GM18511 (cell line): ENCODE measurements around the gene RFX3.

Experiments
- ATAC-seq: cut with Tn5 transposase; IDR thresholded peaks from one replicate; pipeline ENCODE4 v1.9.1; 2021; ENCODE audit warnings: mild to moderate bottlenecking, moderate library complexity; ENCODE audit not compliant: unreplicated experiment

The RFX3 gene

DNA sequence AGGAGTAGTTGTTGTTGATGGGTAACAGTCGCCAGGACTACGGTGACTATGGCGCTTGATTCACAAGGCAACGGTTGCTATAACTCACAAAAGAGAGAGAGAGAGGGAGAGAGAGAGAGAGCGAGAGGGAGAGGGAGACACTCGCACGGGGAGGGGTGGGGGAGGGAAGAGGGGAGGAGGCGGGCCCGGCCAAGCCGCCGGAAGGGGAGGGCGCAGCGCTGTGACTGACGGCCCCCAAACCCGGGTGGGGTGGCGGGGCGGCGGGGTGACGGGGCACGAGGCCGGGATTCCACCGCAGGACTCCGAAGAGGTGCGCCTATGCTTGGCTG, at the start of gene RFX3:
TSS of gene RFX3 (minus strand) at position 166 of the 329 bp plus-strand sequence. CDS start 130,413 bp downstream, outside the sequence.
- peak; percentile 52 for ATAC-seq

DNA sequence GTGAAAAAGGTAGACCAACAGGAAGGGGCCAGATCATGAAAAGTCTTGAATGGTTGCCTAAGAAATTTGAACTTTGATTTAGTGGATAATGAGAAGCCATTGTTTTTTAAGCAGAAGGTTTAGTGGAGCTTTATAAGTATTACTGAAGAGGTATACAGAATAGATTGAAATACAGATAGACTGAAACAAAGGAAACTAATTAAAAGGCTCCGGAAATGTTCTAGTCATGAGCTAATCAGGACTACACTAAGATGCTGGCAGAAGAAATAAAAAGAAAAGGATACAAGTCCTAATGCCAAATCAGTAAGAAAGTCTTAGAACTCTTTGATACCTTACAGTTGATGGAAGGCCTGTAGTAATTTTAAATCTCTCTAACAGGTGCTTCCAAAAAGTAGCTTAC, 45.7 kb upstream of the RFX3 start:
- no peak for ATAC-seq

DNA sequence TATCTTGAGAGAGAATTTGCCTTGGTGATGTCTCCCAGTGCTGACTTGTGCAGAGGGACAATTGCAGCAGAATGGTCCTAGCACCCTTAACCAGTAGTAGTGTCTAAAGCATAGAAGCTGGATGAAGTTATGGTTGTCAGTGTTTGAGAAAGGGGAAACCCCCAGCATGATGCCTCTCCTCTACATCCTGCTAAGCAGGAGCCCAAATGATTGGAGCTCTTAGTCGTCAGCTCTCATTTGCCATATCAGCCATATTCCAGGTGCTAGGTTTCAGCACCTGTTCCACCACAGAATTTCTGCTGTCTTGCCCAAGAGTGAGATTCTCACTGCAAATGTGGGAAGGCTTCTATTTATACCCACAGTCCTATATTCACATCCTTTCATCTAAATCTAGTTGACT, 43.7 kb upstream of the RFX3 start:
- no peak for ATAC-seq

DNA sequence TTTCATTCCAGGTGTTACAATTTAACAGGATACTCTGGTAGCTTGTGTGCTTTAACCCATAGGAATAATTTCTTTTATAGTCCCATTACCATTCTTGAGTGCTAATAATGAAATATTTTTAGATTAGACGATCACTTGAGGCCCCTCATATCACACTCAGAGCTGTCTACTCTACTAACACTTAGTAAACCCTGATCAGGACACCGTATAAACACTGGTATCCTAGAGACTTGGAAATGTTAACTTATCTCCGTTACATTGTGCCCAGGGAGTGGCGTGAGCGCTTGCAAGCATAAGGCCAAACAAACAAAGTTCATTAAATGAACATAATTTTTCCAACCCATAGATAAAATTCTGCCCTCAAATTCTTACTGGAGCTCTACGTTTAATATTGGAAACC, 42.2 kb upstream of the RFX3 start:
- no peak for ATAC-seq

DNA sequence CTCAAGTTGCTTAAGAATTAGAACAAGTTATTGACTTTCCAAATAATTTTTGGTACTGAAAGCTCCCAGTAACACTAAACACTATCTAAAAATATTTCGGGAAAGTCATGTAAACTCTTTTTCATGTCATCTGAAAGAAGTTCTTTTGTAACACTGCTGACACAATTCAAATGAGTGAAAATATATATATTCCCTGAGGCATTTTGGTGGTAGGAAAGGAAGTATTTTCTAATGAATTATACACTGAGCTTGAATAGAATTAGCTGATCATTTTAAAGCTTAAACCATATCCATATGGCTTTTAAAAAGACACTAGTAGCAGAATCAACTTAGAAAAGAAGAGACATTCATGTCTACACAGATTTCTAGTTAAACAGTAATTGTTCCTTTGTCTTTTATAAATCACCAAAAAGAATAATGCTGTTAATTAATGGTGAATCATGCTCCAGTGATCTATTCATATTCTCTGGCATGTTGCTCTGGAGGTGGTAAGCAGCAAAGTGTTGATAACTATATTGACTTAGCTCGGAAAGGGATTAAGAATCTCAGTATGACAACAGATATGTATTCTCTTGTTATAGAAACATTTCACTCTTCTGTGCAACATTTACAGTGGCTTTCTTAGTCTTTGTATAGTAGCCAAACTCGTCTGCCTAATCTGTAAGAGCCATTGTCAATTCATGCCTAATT, 27.4 kb upstream of the RFX3 start:
- no peak for ATAC-seq

DNA sequence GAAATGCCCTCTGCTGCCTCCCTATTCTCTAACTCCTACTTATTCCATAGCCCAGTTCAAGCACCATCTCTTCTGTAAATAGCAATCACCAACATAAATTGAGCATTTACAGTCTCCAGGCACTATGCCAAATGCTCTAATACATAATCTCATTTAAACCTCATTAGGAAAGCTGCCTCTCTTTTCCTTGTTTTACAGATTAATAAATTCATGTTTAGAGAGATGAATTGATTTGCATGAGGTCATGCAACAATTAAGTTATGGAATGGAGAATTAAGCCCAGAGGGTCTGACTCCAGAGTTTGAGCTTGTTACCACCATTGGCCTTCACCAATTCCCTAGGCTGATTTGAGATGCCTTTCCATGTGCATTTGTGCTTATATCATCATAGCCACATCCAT, 23.4 kb upstream of the RFX3 start:
- no peak for ATAC-seq

DNA sequence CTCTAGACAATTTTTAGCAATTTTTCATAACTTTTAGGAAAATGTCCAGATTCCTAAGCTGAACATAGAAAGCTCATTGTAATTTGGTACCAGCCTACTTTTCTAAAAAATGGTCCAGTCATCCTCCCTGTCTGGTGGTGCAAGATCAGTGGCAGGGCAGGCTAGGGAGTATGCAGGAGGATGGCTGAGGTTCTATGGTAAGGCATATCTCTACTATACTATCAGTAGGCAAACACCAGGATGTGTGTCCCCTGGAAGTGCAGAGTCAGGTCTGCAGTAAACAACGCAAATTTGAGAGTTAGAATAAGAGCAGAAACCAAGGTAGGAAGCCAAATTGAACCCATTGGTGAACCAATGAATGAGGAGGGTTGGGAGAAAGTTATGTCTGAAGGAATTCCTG, 22.8 kb upstream of the RFX3 start:
- ATAC-seq, result no peak

DNA sequence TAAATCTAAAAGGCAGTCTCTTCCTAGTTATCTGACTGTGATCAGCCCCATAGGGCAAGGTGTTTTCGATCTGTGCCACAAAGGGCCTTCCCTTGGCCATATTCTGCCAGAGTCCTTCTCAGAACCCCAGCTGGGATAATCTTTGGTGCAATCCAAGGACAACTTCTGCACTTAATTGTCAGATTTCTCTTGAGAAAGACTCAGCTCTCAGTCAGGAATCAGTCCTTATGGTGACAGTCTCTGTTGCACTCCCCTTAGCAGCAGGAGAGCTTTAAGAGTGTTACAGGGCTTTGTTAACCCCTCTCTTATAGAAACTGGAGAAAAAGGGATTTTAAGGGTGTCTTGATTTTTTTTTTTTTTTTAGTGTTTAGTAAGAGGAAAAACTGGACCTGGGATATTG, 15.4 kb upstream of the RFX3 start:
- ATAC-seq, result no peak

DNA sequence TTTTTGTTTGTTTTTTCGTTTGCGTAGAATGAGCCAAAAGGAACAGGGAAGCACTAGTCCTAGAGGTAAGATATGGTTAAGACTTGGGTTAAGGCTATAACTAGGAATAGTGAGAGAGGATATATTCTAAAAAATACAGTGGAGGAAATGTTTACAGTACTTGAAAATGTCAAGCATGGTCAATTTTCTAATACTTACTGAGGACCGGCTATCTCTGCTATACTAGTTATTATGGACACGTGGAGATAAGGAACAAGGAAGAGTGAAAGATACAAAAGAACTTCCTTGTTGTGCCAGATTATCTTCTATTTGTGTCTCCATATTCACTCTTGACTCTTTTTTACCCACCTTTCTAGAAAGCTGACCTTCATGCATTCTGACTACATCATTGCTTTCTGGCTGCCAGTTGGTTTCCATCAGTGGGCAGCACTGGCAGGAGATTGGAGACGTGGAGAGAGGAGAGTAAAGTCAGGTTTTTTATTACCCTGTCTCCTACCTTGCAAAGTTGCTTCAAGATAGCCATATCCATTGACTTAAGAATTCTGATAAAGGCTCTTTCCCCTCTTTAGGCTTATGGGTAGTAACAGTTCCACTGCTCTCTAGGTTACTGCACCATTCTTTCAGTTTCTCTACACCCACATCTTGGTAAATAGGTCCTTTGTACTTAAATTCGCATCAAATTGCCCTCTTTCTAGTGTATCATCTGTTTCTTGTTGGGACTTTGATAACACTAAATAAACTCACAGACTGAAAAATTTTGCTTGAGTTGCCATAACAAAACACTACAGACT, 9.0 kb upstream of the RFX3 start:
- no peak for ATAC-seq

DNA sequence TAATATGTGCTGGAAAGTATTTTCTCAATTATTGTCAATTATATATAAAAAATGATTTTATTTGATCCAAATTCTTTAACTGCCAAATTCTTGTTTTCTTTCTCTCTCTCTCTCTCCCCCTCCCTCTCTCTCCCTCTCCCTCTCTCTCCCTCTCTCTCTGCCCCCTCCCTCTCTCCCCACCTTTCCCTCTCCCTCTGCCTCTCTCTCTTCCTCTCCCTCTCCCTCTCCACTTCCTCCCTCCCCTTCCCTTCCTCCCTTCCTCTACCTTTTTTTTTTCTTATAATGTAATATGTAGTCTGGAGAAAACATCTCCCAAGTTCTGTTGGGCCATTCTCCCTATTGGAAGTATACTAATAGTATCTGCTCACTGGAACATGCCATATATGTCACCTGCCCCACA, 6.4 kb upstream of the RFX3 start:
- no peak for ATAC-seq

DNA sequence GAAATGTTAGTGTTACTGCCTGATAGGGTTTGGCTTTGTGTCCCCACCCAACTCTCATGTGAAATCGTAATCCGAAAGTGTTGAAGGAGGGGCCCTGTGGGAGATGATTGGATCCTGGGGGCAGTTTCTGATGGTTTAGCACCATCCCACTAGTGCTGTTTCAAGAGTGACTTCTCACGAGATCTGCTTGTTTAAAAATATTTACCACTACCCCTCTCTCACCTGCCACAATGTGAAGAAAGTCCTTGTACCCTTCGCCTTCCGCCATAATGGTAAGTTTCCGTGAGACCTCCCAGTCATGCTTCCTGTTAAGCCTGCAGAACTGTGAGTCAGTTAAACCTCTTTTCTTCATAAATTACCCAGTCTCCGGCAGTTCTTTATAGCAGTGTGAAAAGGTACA, 2.6 kb upstream of the RFX3 start:
- no peak for ATAC-seq

DNA sequence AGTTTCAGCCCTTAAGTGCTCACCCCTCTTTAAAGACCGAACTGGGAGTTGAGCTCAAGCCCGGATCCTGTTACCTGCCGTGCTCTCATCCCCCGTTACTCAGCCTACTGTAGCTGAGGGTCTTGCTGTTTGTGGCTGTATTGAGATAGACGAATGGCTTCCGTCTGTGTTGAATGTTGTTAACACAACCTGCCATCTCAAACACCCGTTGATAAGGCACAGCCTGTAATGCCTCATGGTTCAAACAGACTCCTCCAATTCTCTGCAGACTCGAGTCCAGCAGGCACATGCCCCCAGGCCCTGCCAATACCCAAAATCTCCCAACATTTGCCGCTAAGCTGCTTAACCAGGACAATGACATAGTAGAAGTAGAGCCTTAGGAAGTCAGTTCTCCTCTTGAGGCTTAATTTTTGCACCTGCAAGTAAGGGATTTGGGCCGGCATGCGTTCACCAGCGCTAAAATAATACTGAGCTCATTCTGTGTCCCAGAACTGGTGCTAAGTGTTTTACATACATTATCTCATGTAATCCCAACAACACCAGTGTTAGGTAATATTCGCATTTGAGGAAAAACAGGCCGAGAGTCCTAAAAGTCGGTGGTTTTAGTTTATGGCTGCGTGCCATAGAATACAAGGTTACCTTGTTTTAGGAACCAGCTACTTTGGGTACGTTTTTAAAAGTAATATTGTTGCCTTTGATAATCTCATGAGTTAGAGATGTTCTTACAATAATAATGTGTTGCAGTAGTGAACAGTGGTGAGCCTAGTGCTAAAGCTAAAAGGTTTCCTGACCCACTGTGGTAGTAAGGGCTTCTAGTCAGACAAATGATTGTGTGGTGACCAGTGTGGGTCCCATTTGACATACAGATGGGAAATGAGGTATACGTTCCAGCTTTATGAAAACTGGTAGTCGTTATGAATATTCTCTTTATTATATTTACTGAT, 1.5 kb upstream of the RFX3 start:
- ATAC-seq, result peak; percentile 12

DNA sequence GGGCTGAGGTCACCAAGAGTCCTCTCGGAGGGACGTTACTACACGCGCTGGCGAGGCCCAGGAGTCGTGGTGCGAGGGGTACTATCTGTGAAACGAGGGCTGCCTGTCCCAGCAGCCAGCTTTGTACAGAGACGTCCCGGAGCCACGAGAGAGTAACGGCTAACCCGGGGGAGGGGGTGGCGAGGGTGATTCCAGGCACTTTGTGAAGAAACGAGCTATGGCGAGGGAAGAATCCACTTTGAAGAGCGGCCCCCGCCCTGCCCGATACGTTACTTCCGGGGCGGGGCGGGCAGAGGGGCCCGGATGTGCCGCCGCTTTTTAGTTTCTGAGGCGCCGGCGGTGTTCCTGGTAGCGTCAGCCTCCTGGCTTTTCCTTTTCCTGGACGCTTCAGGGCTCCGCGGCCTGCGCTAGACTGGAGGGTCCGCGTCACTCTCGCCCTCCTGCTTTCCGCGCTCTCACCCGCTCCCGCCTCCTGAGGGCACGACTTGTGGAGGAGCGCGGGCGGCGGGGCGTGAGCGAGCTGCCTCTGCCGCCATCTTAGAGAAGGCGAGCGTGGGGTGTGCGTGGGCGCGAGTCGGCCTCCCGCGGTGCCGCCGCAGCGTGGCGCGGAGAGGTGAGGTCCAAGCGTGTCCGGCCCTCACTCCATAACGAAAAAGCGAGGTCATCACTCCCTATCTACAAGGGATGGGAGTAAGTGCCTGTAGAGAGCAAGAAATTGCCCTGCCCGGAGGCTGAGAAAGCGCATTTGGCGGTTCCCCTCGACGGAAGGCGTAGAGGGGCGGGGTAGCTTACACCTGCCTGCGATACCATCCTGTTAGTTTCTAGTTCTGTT, 580 bp upstream of the RFX3 start:
- ATAC-seq, result peak; percentile 70

DNA sequence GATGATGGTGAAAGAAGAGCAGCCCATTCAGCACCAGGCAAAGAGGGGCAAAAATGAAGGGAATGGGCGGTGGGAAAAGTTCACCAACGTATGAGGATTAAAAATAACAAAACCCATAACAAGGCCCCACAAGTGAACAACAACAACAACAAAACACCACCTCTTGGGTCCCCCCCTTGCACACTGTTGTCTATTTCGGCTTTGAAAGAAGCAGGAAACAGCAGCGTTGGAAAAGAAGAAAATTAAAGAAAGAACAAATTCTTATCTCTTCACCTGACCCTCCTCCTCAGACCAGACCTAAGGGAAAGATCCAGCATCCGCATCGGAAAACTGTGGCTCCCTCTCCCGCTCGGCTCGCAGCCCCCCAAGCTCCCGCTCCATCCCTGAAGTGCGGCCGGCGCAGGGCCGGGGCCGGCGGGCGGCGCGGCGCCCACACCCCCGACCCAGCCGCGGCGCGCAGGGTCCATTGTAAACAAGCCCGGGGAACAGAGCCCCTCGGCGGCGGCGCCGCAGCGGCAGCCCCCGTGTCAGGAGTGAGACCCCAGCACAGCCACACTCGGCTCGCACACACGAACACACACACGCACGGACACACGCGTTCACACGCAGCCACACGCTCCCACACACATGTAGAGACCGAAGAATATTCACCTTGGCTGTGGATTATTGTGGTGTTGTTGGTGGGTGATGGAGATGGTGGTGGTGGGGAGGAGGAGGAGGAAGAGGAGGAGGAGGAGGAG, 535 bp downstream of the RFX3 start:
- no peak for ATAC-seq

DNA sequence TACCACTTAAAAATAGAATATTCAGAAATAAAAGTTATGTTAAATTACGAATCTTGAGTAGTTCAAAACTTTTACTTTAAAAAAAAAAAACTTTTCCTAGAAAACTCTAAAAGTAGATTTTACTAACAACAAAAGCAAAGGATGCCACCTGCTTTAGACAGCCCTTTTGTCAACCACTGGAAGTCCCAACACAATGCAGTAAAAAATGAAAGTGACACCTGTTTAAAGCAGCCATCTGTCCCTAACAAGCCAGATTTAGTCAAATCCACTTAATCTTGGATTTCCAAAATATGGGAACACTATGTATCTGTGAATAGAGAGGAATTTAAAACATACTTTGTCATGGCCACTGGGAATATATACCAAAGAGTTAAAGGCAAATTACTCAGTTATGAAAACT, 3.8 kb downstream of the RFX3 start:
- ATAC-seq, result no peak

DNA sequence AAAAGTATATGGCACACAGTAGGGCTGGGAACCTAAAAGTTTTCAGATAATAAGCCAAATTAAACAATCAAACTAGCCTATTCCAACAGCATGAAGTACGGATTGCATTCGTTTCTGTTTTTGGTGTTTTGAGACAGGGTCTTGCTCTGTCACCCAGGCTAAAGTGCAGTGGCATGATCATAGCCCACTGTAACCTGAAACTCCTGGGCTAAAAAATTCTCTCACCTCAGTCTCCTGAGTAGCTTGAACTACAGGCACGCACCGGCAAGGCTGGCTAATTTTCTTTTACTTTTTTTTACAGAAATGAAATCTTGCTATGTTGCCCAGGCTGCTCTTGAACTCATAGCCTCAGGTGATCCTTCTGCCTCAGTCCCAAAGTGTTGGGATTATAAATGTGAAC, 5.2 kb downstream of the RFX3 start:
- ATAC-seq, result no peak

DNA sequence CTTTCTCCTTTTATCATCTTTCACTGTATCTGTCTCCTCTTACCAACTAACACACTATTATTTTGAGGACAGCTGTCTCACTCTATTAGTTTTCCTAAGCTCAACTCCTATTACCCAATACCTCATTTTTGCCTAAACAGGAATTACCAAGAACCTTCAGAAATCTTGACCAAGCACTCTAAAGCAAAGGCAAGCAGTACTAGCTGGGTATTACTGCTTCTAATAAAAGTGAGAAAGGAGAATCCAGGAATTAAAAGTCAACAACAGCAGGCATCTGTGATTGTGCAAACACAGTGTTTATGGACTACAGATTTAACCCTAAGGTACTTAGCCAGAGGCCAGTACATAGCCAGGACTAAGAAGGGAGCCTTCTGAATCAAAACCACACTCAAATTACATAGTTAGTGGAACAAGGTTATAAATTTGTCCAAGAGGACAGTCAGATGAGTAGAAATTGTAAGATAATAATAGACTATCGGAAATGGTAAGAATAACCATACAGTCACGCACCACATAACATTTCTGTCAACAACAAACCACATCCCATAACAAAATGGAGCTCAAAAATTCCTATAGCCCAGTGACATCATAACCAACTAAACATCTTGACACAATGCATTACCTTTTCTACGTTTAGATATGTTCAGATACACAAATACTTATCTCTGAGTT, 8.3 kb downstream of the RFX3 start:
- no peak for ATAC-seq

DNA sequence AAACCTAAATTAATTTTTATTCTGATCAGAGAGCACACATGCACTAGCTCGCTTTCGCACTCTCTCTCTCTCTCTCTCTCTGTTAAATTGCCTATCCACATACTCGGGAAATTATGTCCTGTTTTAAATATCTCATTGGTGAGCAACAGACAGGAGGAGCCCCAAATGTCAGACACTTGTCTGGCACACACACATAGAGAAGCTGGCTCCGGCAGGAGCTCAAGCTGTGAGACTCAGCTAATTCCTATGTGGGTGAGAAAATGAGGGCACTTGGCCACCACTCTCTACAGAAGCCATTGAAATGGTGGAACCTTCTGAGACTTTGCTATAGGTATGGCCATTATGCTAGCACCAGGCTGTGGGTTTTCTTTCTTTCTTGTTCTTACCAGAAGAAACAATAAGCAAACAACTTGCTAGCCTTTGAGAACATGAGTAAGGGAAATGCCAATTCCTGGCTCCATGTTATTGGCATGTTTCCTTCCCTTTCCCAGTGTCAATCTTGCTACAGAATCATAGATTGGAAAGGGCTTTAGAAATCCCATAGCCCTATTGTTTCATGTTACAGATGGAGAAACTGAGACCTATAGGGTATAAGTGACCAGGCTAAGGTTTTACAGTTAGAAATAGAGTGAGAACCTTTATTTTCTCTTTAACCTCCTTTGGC, 9.0 kb downstream of the RFX3 start:
- ATAC-seq, result no peak

DNA sequence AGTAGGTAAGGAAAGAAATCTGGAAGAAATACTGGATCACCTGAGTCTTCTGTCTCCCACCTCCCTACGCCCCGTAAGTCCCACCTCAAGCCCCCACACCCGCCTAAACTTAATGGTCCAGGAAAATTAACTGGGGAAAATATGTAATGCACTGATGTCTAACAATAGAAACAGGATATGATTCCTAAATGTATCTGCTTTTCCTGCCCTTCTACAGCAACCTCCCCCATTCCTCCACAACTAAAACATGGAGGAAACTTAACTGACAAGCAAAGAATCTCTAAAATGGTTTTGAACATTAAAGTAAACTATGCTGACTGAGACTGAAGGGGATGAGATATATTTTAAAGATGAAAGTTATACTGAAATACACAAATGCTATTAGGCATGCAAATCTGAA, 10.4 kb downstream of the RFX3 start:
- no peak for ATAC-seq
